ENCODE results near the gene ABCA5.
A peak's percentile ranks its signal among the peaks of the same experiment; 100 is the strongest.

The ABCA5 gene

GRCh38 chr17:69327060-69327831 lies at the start of gene ABCA5:
TSS of gene ABCA5 (minus strand) at chr17:69327133. CDS start at chr17:69314415, 12,718 bp downstream.
- peak within 1 kb of the TSS; percentile 100 for H3K27ac Mint-ChIP-seq
- H3K36me3 Mint-ChIP-seq = peaks cover 7 to 16% of the 10 kb centered on the region in 2 donors
- DNase-seq (peak; percentile 91), ATAC-seq (replicated peaks) (peak; percentile 93 to 96)
- peak within 1 kb of the TSS; percentile 96 to 100 for H3K4me3 Mint-ChIP-seq
- H3K4me1 Mint-ChIP-seq = peaks cover 18 to 41% of the 10 kb centered on the region in 2 donors
- peaks cover 0 to 3% of the 10 kb centered on the region in 2 donors for H3K9me3 Mint-ChIP-seq
- no peaks in the 10 kb centered on the region for H3K27me3 Mint-ChIP-seq

GRCh38 chr17:69375229-69375628 lies 48.3 kb upstream of the ABCA5 start:
- H3K36me3 Mint-ChIP-seq = no peaks in the 10 kb centered on the region
- H3K4me3 Mint-ChIP-seq = no peak overlapping the region
- ATAC-seq (replicated peaks) = peak; percentile 34 to 50
- H3K27ac Mint-ChIP-seq = no peak overlapping the region
- peaks cover 7 to 12% of the 10 kb centered on the region in 2 donors for H3K4me1 Mint-ChIP-seq
- no peak for DNase-seq
- no peaks in the 10 kb centered on the region for H3K27me3 Mint-ChIP-seq
- peaks cover 0 to 3% of the 10 kb centered on the region in 2 donors for H3K9me3 Mint-ChIP-seq

DNA sequence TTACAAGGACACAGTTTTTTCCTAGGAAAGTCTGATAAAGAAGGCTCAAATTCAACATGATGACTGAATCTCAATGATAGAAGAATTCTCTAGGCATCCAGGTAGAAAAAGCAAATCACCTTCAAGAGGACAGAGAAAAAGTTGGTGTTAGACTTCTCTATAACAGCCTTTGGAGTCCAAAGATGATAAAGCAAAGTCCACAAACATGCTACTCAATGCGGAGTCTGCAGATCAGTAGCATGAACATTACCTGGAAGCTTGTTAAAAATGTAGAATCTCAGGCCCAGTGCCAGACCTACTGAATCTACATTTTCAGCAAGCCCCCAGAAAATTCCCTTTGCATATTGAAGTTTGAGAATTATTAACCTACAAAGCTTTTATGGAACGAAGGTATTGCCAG lies 46.1 kb upstream of the ABCA5 start:
- H3K4me3 Mint-ChIP-seq = no peak overlapping the region
- DNase-seq = no peak
- H3K27ac Mint-ChIP-seq = no peak overlapping the region
- H3K27me3 Mint-ChIP-seq = peaks cover 5 to 13% of the 10 kb centered on the region in 2 donors
- peaks cover 0 to 3% of the 10 kb centered on the region in 2 donors for H3K9me3 Mint-ChIP-seq
- H3K4me1 Mint-ChIP-seq = peaks cover 7 to 12% of the 10 kb centered on the region in 2 donors
- H3K36me3 Mint-ChIP-seq = no peaks in the 10 kb centered on the region
- ATAC-seq (replicated peaks) = no peak

- no peaks in the 10 kb centered on the region for H3K9me3 Mint-ChIP-seq
- H3K36me3 Mint-ChIP-seq = no peaks in the 10 kb centered on the region
- no peak overlapping the region for H3K4me3 Mint-ChIP-seq
- H3K27ac Mint-ChIP-seq = peak overlapping the region; percentile 4
- DNase-seq (peak; percentile 4), ATAC-seq (replicated peaks) (peak; percentile 82 to 86)
- peaks cover 10 to 34% of the 10 kb centered on the region in 2 donors for H3K27me3 Mint-ChIP-seq
- peaks cover 2 to 9% of the 10 kb centered on the region in 2 donors for H3K4me1 Mint-ChIP-seq
These were observed 40.4 kb upstream of the ABCA5 start for GRCh38 chr17:69367298-69367697.

- Mint-ChIP-seq H3K9me3 (no peaks in the 10 kb centered on the region), H3K4me3 (no peak overlapping the region), H3K27ac (no peak overlapping the region), H3K4me1 (peaks cover 0 to 9% of the 10 kb centered on the region in 2 donors), H3K36me3 (no peaks in the 10 kb centered on the region), H3K27me3 (peaks cover 5 to 40% of the 10 kb centered on the region in 2 donors)
- ATAC-seq (replicated peaks) = no peak
- DNase-seq = no peak
These were observed 36.7 kb upstream of the ABCA5 start for GRCh38 chr17:69363488-69364210.

DNA sequence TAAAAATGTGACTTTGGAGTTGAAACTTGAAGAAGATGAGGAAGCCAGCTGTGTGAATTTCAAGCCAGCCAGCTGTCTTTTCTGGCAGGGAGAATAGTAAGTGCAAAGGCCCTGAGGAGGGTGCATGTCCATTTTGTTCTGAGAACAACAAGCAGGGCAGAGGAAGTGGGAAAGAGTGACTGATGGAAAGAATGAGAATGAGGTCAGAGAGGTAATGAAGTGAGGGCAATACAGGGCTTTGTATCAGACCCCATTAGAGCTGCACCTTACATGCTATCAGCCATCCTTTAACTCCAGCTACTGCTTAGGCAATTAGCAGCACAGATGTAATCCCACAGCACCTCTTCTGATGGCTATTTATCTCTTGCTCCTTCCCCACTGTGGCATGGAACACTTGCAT lies 34.2 kb upstream of the ABCA5 start:
- Mint-ChIP-seq H3K27me3 (peaks cover 4 to 23% of the 10 kb centered on the region in 2 donors), H3K4me3 (no peak overlapping the region), H3K4me1 (no peaks in the 10 kb centered on the region), H3K27ac (no peak overlapping the region), H3K9me3 (no peaks in the 10 kb centered on the region), H3K36me3 (no peaks in the 10 kb centered on the region)
- DNase-seq = no peak
- ATAC-seq (replicated peaks) = peak in 1 of 2 donors; percentile 39

- Mint-ChIP-seq H3K36me3 (no peaks in the 10 kb centered on the region), H3K4me1 (no peaks in the 10 kb centered on the region), H3K27me3 (peaks cover 11 to 30% of the 10 kb centered on the region in 2 donors), H3K9me3 (no peaks in the 10 kb centered on the region), H3K4me3 (no peak overlapping the region), H3K27ac (no peak overlapping the region)
- DNase-seq (no peak), ATAC-seq (replicated peaks) (peak; percentile 57 to 60)
These were observed 32.0 kb upstream of the ABCA5 start for GRCh38 chr17:69358688-69359596.

- ATAC-seq (replicated peaks) (no peak), DNase-seq (no peak)
- Mint-ChIP-seq H3K27me3 (peaks cover 11 to 23% of the 10 kb centered on the region in 2 donors), H3K4me3 (no peak overlapping the region), H3K9me3 (no peaks in the 10 kb centered on the region), H3K36me3 (no peaks in the 10 kb centered on the region), H3K27ac (no peak overlapping the region), H3K4me1 (no peaks in the 10 kb centered on the region)
These were observed 30.8 kb upstream of the ABCA5 start for GRCh38 chr17:69357701-69358100.

DNA sequence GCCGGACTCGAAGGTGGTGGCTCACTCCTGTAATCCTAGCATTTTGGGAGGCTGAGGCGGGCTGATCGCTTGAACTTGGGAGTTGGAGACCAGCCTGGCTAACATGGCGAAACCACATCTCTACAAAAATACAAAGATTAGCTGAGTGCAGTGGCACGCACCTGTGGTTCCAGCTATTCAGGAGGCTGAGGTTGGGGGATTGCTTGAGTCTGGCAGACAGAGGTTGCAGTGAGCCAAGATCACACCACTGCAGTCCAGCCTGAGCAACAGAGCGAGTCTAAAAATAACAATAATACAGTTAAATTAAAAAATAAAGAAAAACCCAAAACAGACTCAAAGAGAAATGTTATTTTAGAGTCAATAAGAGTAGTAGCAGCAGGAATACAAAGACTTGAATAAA lies 29.7 kb upstream of the ABCA5 start:
- ATAC-seq (replicated peaks) (no peak), DNase-seq (no peak)
- Mint-ChIP-seq H3K9me3 (no peaks in the 10 kb centered on the region), H3K4me3 (no peak overlapping the region), H3K4me1 (no peaks in the 10 kb centered on the region), H3K27ac (no peak overlapping the region), H3K36me3 (no peaks in the 10 kb centered on the region), H3K27me3 (peaks cover 11 to 18% of the 10 kb centered on the region in 2 donors)

DNA sequence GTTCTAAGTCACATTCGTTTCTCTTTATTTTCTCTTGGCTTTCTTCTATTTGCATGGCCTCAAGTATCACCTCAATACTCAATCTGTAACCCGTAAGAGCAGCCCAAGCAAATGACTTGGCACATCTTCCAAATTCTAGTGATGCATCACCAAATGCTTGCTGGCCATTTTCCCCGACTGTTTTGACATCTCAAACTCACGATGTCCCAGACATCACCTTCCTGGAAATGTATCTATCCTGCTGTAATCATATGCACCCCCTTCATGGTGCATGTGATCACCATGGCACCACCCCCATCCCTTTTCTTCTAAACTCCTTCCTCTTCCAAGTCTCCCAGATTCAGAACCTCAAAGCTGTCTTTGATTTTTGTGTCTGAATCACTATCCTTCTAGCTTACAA lies 24.0 kb upstream of the ABCA5 start:
- ATAC-seq (replicated peaks) (no peak), DNase-seq (no peak)
- H3K4me1 Mint-ChIP-seq = no peaks in the 10 kb centered on the region
- no peaks in the 10 kb centered on the region for H3K36me3 Mint-ChIP-seq
- no peak overlapping the region for H3K27ac Mint-ChIP-seq
- H3K27me3 Mint-ChIP-seq = peaks cover 19 to 27% of the 10 kb centered on the region in 2 donors
- peaks cover 0 to 2% of the 10 kb centered on the region in 2 donors for H3K9me3 Mint-ChIP-seq
- no peak overlapping the region for H3K4me3 Mint-ChIP-seq

DNA sequence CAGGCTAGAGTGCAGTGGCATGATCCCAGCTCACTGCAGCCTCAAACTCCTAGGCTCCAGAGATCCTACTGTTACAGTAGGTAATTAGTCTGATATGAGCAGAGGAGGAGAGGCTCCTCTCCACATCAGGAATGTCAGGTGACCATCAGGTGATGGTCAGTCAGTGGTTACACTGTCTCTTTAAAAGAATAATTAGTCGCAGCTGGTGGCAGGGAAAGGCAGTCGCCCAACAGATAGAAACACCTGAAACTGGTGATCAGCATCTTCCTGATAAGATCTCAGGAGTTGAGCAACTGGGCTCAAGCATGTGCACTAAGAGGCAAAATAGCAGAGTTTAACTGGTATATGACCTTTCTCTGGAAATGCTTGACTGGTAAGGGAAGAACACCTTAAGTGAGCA lies 21.5 kb upstream of the ABCA5 start:
- no peaks in the 10 kb centered on the region for H3K36me3 Mint-ChIP-seq
- no peak overlapping the region for H3K27ac Mint-ChIP-seq
- H3K27me3 Mint-ChIP-seq = peaks cover 11 to 18% of the 10 kb centered on the region in 2 donors
- H3K4me1 Mint-ChIP-seq = no peaks in the 10 kb centered on the region
- peaks cover 0 to 2% of the 10 kb centered on the region in 2 donors for H3K9me3 Mint-ChIP-seq
- DNase-seq (no peak), ATAC-seq (replicated peaks) (no peak)
- H3K4me3 Mint-ChIP-seq = no peak overlapping the region

GRCh38 chr17:69346766-69347165 lies 19.8 kb upstream of the ABCA5 start:
- Mint-ChIP-seq H3K27ac (no peak overlapping the region), H3K4me1 (no peaks in the 10 kb centered on the region), H3K9me3 (peaks cover 0 to 2% of the 10 kb centered on the region in 2 donors), H3K4me3 (no peak overlapping the region), H3K36me3 (no peaks in the 10 kb centered on the region), H3K27me3 (peaks cover 11 to 18% of the 10 kb centered on the region in 2 donors)
- DNase-seq (no peak), ATAC-seq (replicated peaks) (no peak)

DNA sequence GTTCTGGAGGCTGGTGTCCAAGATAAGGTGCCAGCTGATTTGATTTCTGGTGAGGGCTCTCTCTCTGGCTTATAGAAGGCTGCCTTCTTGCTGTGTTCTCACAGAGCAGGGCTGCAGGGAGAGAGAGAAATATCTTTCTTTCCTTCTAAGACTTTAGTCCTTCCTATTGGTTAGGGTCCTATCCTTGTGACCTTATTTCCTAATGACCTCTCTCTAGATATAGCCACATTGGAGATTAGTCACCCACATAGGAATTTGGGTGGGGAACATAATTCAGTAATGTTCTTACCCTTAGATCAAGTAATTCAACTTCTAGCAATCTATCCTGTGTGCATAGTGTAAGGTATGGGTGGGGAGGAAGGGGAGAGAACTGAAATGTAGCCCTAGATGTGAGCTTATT lies 18.0 kb upstream of the ABCA5 start:
- ATAC-seq (replicated peaks) = no peak

More for the DNA sequence above, 18.0 kb upstream of the ABCA5 start:
- no peaks in the 10 kb centered on the region for H3K4me1 Mint-ChIP-seq
- no peaks in the 10 kb centered on the region for H3K36me3 Mint-ChIP-seq
- no peak overlapping the region for H3K4me3 Mint-ChIP-seq
- no peak for DNase-seq
- peaks cover 9 to 12% of the 10 kb centered on the region in 2 donors for H3K27me3 Mint-ChIP-seq
- H3K9me3 Mint-ChIP-seq = peaks cover 0 to 2% of the 10 kb centered on the region in 2 donors
- H3K27ac Mint-ChIP-seq = no peak overlapping the region

All from stimulated activated naive B cell treated with anti-CD40 and anti-IgM and Interleukin-4, amounts not matched to agents 10 μg/mL and 1 μg/mL and 100 μg/mL, for 72 hours (primary cell).